HepG2 (cell line): Measurements from ENCODE around the gene FAM240A. TPM values are rescaled to one million over a fixed set of nuclear protein-coding genes. Genes with fewer than 3 reads are reported as not detected.

Experiments
- ATAC-seq: fragments of 200-7000 bp; cut with Tn5 transposase; 3 replicates; pipeline ENCODE4 v1.9.1; 2020; ENCODE audit warnings: mild to moderate bottlenecking, moderate library complexity
- BruUV-seq: library from RNA; stranded (reverse); fragments of 400-500 nt; replicated peaks from 2 replicates; lab custom pipeline; 2021; lab: Mats Ljungman, UMichigan
- CTCF ChIA-PET: fragments of 300-600 bp; formaldehyde crosslinking; extraction: SDS; loops from one replicate; lab custom pipeline; 2021; ENCODE audit warnings: low total read pairs, inconsistent platforms, low intra/inter-chr PET ratio; lab: Yijun Ruan, JAX
- POLR2A ChIA-PET: fragments of 350-600 bp; sonication (Branson Sonifier 250); formaldehyde crosslinking; loops from one replicate; lab custom pipeline; 2020; ENCODE audit warnings: antibody characterized with exemption, inconsistent platforms; lab: Yijun Ruan, JAX
- DNase-seq: peaks from one replicate; pipeline ENCODE4 v3.0.0-alpha.2; 2015; ENCODE audit warnings: low spot score
- FAIRE-seq: peaks from 3 replicates; lab custom pipeline; 2011; peaks lifted over from hg19 to GRCh38; lab: Jason Lieb, UNC
- H2AFZ ChIP-seq: one replicate; pipeline ENCODE4 v1.6.1; 2011; ENCODE audit warnings: low read length, inconsistent platforms
- H3K27ac ChIP-seq: fragments of 300-600 bp; 3 replicates; pipeline ENCODE4 v1.8.0; 2011; ENCODE audit warnings: mixed run types, mild to moderate bottlenecking, mixed read lengths, low read length, inconsistent platforms; ENCODE audit not compliant: insufficient read depth; ENCODE audit errors: extremely low read length
- H3K27me3 ChIP-seq, 2 experiments: fragments of 200-600 bp in 1 of 2; 2 replicates in 1 of 2; 3 replicates in 1 of 2; pipeline versions ENCODE4 v1.6.0 to v1.8.0; 2011; ENCODE audit warnings: low read length in 2 of 2, mild to moderate bottlenecking in 2 of 2, moderate library complexity in 2 of 2, inconsistent platforms in 1 of 2; ENCODE audit not compliant: insufficient read depth in 2 of 2, control insufficient read depth in 1 of 2
- H3K36me3 ChIP-seq, 2 experiments: fragments of 200-600 bp in 1 of 2; replicated peaks in 1 of 2; 2 replicates in 1 of 2; 3 replicates in 1 of 2; pipeline versions ENCODE4 v1.5.1 to v1.8.0; 2011; ENCODE audit warnings: low read length in 2 of 2, inconsistent platforms in 1 of 2; ENCODE audit not compliant: insufficient read depth in 2 of 2, control insufficient read depth in 1 of 2
- H3K4me1 ChIP-seq: 2 replicates; pipeline ENCODE4 v1.5.1; 2012; ENCODE audit warnings: low read length, inconsistent platforms; ENCODE audit not compliant: insufficient read depth
- H3K4me2 ChIP-seq: 2 replicates; pipeline ENCODE4 v1.6.0; 2011; ENCODE audit warnings: low read depth, low read length, inconsistent platforms
- H3K4me3 ChIP-seq, 3 experiments: fragments of 200-600 bp in 1 of 3; sonication (generic), shearing (Covaris generic) in 1 of 3; replicated peaks in 1 of 3; 2 replicates each; pipeline ENCODE4 v1.5.1; 2011 to 2016; ENCODE audit warnings: low read length in 3 of 3, inconsistent platforms in 2 of 3, low read depth in 2 of 3, mild to moderate bottlenecking in 2 of 3, control low read depth in 1 of 3, mixed read lengths in 1 of 3; ENCODE audit not compliant: insufficient read depth in 1 of 3
- H3K79me2 ChIP-seq: one replicate; pipeline ENCODE4 v1.6.1; 2011; ENCODE audit warnings: low read length, inconsistent platforms; ENCODE audit not compliant: insufficient read depth
- H3K9ac ChIP-seq: 2 replicates; pipeline ENCODE4 v1.6.0; 2011; ENCODE audit warnings: mild to moderate bottlenecking, low read depth, low read length, inconsistent platforms; ENCODE audit not compliant: insufficient read depth
- H3K9me3 ChIP-seq: 2 replicates; pipeline ENCODE4 v1.5.1; 2012; ENCODE audit warnings: mild to moderate bottlenecking, low read length
- H4K20me1 ChIP-seq: 2 replicates; pipeline ENCODE4 v1.6.0; 2011; ENCODE audit warnings: inconsistent platforms, mild to moderate bottlenecking, low read length, moderate library complexity; ENCODE audit not compliant: insufficient read depth
- ATF4 ChIP-seq, 2 experiments: fragments of 450-650 bp in 1 of 2; sonication (generic) in 1 of 2; formaldehyde crosslinking; IDR thresholded peaks; 2 replicates each; pipeline versions ENCODE4 v1.5.0 to v1.8.0; 2020 to 2022; ENCODE audit warnings: mild to moderate bottlenecking in 1 of 2, missing genetic modification reagents in 1 of 2
- CEBPB ChIP-seq: IDR thresholded peaks from 2 replicates; pipeline ENCODE4 v1.6.1; 2011; ENCODE audit warnings: low read depth, low read length, improper control_type of control experiment, borderline replicate concordance
- CEBPG ChIP-seq: IDR thresholded peaks from 2 replicates; pipeline ENCODE4 v1.6.1; 2016
- ELF3 ChIP-seq: IDR thresholded peaks from 2 replicates; pipeline ENCODE4 v1.6.1; 2016; ENCODE audit warnings: missing genetic modification reagents, missing compliant biosample characterization
- FOXA3 ChIP-seq: IDR thresholded peaks from 2 replicates; pipeline ENCODE4 v1.6.1; 2016; ENCODE audit warnings: missing genetic modification reagents, missing compliant biosample characterization
- FOXP1 ChIP-seq, 2 experiments: fragments of 450-650 bp in 1 of 2; IDR thresholded peaks; 2 replicates each; pipeline ENCODE4 v1.6.1; 2017 to 2018; ENCODE audit warnings: antibody characterized with exemption in 1 of 2
- GABPA ChIP-seq, 2 experiments: IDR thresholded peaks; 2 replicates each; pipeline ENCODE4 v1.6.1; 2011 to 2016; ENCODE audit warnings: low read depth in 2 of 2, low read length in 1 of 2, missing biosample characterization in 1 of 2, missing genetic modification characterization in 1 of 2
- GATAD2A ChIP-seq: IDR thresholded peaks from 2 replicates; pipeline ENCODE4 v1.6.1; 2016
- HNF4A ChIP-seq: sonication (generic); formaldehyde crosslinking; IDR thresholded peaks from 2 replicates; pipeline ENCODE4 v1.4.0; 2020; ENCODE audit warnings: missing genetic modification reagents
- RXRB ChIP-seq: IDR thresholded peaks from 2 replicates; pipeline ENCODE4 v1.6.1; 2016; ENCODE audit warnings: borderline replicate concordance, missing genetic modification reagents, missing compliant biosample characterization
- SOX5 ChIP-seq: IDR thresholded peaks from 2 replicates; pipeline ENCODE4 v1.6.1; 2016; ENCODE audit warnings: borderline replicate concordance
- SOX6 ChIP-seq, 2 experiments: fragments of 450-650 bp in 1 of 2; sonication (generic) in 1 of 2; formaldehyde crosslinking in 1 of 2; IDR thresholded peaks; 2 replicates each; pipeline versions ENCODE4 v1.4.0 to v1.6.1; 2017 to 2020; ENCODE audit warnings: antibody characterized with exemption in 1 of 2, mild to moderate bottlenecking in 1 of 2, missing genetic modification reagents in 1 of 2
- TBX3 ChIP-seq: fragments of 450-650 bp; IDR thresholded peaks from 2 replicates; pipeline ENCODE4 v1.6.1; 2017; ENCODE audit warnings: antibody characterized with exemption, mild to moderate bottlenecking, inconsistent platforms, borderline replicate concordance
- TEF ChIP-seq: sonication (generic); formaldehyde crosslinking; IDR thresholded peaks from 2 replicates; pipeline ENCODE4 v1.5.0; 2020; ENCODE audit warnings: missing genetic modification reagents
- ZNF326 ChIP-seq: sonication (generic); formaldehyde crosslinking; IDR thresholded peaks from 2 replicates; pipeline ENCODE4 v1.4.0; 2020; ENCODE audit warnings: missing genetic modification reagents, borderline replicate concordance
- ZNF619 ChIP-seq: sonication (generic); formaldehyde crosslinking; IDR thresholded peaks from 2 replicates; pipeline ENCODE4 v1.4.0; 2020; ENCODE audit warnings: mild to moderate bottlenecking, missing genetic modification reagents
- ZNF720 ChIP-seq: sonication (generic); formaldehyde crosslinking; IDR thresholded peaks from 2 replicates; pipeline ENCODE4 v1.4.0; 2020; ENCODE audit warnings: missing genetic modification reagents
- WGBS: methylation state at CpG from one replicate; pipeline ENCODE4 v1.1.6; 2017; ENCODE audit warnings: low lambda C conversion rate; 5-methylcytosine and 5-hydroxymethylcytosine counted together
- in situ Hi-C: cut with HindIII; loops from 2 replicates; pipeline ENCODE4 v1.10.0; 2017; ENCODE audit warnings: low pct_unique_long_range_greater_than_20kb; ENCODE audit not compliant: extremely low pct_ligation_motif_present
- intact Hi-C: fragments of 100-400 bp; cut with micrococcal nuclease; formaldehyde crosslinking; loops from one replicate; pipeline ENCODE4 v1.10.0; 2022; ENCODE audit not compliant: unreplicated experiment
- polyA plus RNA-seq, 8 experiments: library from polyadenylated mRNA; depleted of rRNA in 3 of 8; stranded (reverse) in 7 of 8; unstranded in 1 of 8; fragments of >200 nt; fragmentation: Illumina TruSeq in 4 of 8; extraction: Trizol in 4 of 8; gene quantifications; 2 replicates each; pipeline versions ENCODE4 v1.2.1 to v1.2.3, GENCODE V29; 2011 to 2016; ENCODE audit warnings: low read depth in 4 of 8, missing spikeins in 1 of 8, mixed read lengths in 1 of 8; ENCODE audit not compliant: insufficient read depth in 1 of 8
- total RNA-seq, 5 experiments: library from RNA; depleted of rRNA; stranded (reverse); fragments of >200 nt; fragmentation: Illumina TruSeq; extraction: Trizol; gene quantifications; 2 replicates each; pipeline ENCODE4 v1.2.3, GENCODE V29; 2016; ENCODE audit warnings: low read depth in 1 of 5
- TF ChIP-seq, protein P1 (sequence below): IDR thresholded peaks from 2 replicates; pipeline ENCODE4 v1.4.0; 2020; ENCODE audit warnings: mild to moderate bottlenecking, missing genetic modification reagents

Gene FAM240A
- total and polyA plus RNA-seq, 2 of the 13 experiments (the other 11 are each of a cell fraction or from before 2014, with no cell fraction given): not detected

GRCh38 chr3:46604127-46604526, 8.2 kb upstream of the FAM240A start:
- Histone ChIP-seq H2AFZ (no peak overlapping the region), H3K4me1 (peaks cover 24% of the 10 kb centered on the region), H3K27ac (no peak overlapping the region), H3K9me3 (no peaks in the 10 kb centered on the region), H3K4me3 (no peak overlapping the region; a peak in 1 of 6 replicates), H3K36me3 (no peaks in the 10 kb centered on the region), H4K20me1 (no peaks in the 10 kb centered on the region), H3K4me2 (peak overlapping the region; percentile 36; the same call in 1 of the 2 replicates), H3K79me2 (no peaks in the 10 kb centered on the region), H3K9ac (no peak overlapping the region)
- peak; percentile 80 for ATAC-seq
- no TSS peak for BruUV-seq
- POLR2A ChIA-PET: no interaction called here
- intact Hi-C loops: no loop called here
- 0% methylated on average over 2 of the region's 2 CpGs for WGBS
- in situ Hi-C loops: no loop called here
- peak; percentile 18 for FAIRE-seq
- TF ChIP-seq TEF (CRISPR knock-in tag) (peak; percentile 36; the same call in 1 of the 2 replicates), TBX3 (no peak), RXRB (peak; percentile 37; the same call in 1 of the 2 replicates), CEBPB (peak; percentile 30; the same call in 1 of the 2 replicates), SOX6 (IDR thresholded peaks at IDR 0.05) (no peak), SOX6 (CRISPR knock-in tag; IDR thresholded peaks at IDR 0.05) (peak; percentile 39; the same call in 1 of the 2 replicates), CEBPG (CRISPR knock-in tag) (peak; percentile 44; the same call in 1 of the 2 replicates), ZNF326 (CRISPR knock-in tag) (no peak), ATF4 (CRISPR knock-in tag; IDR thresholded peaks at IDR 0.05) (0 out of 4 replicates have a peak, but pooled peaks of 1 of the 2 experiments have one; percentile 35), GABPA (IDR thresholded peaks at IDR 0.05; ENCODE audit: low read depth, low read length) (no peak), GABPA (CRISPR knock-in tag; IDR thresholded peaks at IDR 0.05; ENCODE audit: low read depth) (peak; percentile 35; the same call in 1 of the 2 replicates), ELF3 (CRISPR knock-in tag) (peak; percentile 64), FOXP1 (IDR thresholded peaks at IDR 0.05) (no peak), FOXP1 (CRISPR knock-in tag; IDR thresholded peaks at IDR 0.05) (peak; percentile 61; the same call in 1 of the 2 replicates), FOXA3 (CRISPR knock-in tag) (0 out of 2 replicates have a peak, but pooled peaks have one; percentile 5), ZNF619 (no peak), SOX5 (peak; percentile 45; the same call in 1 of the 2 replicates), GATAD2A (peak; percentile 61; the same call in 1 of the 2 replicates), ZNF720 (CRISPR knock-in tag) (no peak), HNF4A (CRISPR knock-in tag) (peak; percentile 21; the same call in 1 of the 2 replicates)
- TF ChIP-seq, protein P1, sequence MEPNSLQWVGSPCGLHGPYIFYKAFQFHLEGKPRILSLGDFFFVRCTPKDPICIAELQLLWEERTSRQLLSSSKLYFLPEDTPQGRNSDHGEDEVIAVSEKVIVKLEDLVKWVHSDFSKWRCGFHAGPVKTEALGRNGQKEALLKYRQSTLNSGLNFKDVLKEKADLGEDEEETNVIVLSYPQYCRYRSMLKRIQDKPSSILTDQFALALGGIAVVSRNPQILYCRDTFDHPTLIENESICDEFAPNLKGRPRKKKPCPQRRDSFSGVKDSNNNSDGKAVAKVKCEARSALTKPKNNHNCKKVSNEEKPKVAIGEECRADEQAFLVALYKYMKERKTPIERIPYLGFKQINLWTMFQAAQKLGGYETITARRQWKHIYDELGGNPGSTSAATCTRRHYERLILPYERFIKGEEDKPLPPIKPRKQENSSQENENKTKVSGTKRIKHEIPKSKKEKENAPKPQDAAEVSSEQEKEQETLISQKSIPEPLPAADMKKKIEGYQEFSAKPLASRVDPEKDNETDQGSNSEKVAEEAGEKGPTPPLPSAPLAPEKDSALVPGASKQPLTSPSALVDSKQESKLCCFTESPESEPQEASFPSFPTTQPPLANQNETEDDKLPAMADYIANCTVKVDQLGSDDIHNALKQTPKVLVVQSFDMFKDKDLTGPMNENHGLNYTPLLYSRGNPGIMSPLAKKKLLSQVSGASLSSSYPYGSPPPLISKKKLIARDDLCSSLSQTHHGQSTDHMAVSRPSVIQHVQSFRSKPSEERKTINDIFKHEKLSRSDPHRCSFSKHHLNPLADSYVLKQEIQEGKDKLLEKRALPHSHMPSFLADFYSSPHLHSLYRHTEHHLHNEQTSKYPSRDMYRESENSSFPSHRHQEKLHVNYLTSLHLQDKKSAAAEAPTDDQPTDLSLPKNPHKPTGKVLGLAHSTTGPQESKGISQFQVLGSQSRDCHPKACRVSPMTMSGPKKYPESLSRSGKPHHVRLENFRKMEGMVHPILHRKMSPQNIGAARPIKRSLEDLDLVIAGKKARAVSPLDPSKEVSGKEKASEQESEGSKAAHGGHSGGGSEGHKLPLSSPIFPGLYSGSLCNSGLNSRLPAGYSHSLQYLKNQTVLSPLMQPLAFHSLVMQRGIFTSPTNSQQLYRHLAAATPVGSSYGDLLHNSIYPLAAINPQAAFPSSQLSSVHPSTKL (CRISPR knock-in tag): peak; percentile 22; the same call in 1 of the 2 replicates
- TF ChIP-seq, all 625 proteins: peak for 14
- no peak for DNase-seq
- CTCF ChIA-PET: no interaction called here
- peaks cover 0 to 5% of the 10 kb centered on the region in 2 experiments; a peak in 1 of 5 replicates for H3K27me3 ChIP-seq
